NCI-H748 (cell line): ENCODE results near the gene DNAJC4.

Experiments
- DNase-seq: peaks from one replicate; lab custom pipeline; 2025; ENCODE audit not compliant: unreplicated experiment; lab: John Stamatoyannopoulos, UW

DNAJC4 gene

DNA sequence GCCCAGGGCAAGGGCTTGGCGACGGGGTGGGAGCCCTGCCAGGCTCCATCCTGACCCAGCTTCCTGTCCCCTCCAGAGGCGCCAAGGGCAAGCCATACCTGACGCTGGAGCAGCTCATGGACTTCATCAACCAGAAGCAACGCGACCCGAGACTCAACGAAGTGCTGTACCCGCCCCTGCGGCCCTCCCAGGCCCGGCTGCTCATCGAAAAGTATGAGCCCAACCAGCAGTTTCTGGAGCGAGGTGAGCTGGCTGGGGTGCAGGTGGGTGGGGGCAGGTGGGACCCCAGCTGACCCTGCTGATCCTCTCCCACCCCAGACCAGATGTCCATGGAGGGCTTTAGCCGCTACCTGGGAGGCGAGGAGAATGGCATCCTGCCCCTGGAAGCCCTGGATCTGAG is 26.0 kb downstream of the DNAJC4 start:
- no peak for DNase-seq

GRCh38 chr11:64258356-64258755 is 28.0 kb downstream of the DNAJC4 start:
- DNase-seq, result no peak

DNA sequence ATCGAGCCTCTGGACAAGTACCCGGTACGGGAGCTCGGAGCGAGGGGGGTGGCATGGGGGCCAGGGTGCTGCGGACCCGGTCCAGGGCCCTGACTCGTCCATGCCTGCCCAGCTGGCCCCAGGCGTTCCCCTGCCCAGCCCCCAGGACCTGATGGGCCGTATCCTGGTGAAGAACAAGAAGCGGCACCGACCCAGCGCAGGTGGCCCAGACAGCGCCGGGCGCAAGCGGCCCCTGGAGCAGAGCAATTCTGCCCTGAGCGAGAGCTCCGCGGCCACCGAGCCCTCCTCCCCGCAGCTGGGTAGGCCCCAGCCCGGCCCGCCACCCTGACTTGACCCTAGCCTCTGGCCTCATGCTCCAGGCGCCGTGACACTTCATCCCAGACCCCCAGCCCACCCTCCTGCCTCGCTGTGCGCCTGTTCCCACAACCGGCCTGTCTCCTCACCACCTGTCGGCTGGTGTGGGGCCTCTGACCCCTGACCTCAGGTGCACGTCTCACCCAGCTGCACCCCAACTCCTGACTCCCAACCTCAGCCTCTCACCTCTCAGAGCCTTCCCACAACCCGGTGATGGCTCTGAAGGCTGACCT is 28.7 kb downstream of the DNAJC4 start:
- no peak for DNase-seq

DNA sequence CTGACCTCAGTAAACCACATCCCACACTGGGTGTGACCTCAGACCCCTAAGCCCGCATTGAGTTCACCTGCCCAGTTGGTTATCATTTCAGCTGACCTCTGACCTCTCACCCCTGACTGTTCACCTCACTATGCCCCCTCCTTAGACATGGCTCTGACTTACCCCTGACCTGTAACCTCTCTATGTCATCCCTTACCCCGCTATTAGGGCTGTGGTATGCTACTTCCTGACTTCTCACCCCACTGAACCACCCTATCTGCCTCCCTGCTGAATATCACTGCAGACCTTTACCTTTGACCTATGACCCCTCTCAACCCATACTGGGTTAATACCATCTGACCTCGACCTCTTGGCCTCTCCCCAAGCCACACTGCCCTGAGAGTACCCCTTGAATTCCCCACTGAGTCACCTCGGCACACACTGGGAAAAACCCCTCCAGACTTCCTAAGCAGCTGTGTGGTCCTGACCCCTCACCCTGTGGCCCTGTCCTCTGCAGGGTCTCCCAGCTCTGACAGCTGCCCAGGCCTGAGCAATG is 29.3 kb downstream of the DNAJC4 start:
- DNase-seq, result no peak

GRCh38 chr11:64260147-64260708 is 29.9 kb downstream of the DNAJC4 start:
- DNase-seq, result no peak

- DNase-seq, result no peak
Observed at GRCh38 chr11:64261556-64262080, 31.3 kb downstream of the DNAJC4 start.

- no peak for DNase-seq
Observed at GRCh38 chr11:64262271-64263002, 32.1 kb downstream of the DNAJC4 start.

GRCh38 chr11:64263021-64263946 is 32.9 kb downstream of the DNAJC4 start:
- no peak for DNase-seq

- DNase-seq, result no peak
Observed at GRCh38 chr11:64263947-64264317, 33.6 kb downstream of the DNAJC4 start.

DNA sequence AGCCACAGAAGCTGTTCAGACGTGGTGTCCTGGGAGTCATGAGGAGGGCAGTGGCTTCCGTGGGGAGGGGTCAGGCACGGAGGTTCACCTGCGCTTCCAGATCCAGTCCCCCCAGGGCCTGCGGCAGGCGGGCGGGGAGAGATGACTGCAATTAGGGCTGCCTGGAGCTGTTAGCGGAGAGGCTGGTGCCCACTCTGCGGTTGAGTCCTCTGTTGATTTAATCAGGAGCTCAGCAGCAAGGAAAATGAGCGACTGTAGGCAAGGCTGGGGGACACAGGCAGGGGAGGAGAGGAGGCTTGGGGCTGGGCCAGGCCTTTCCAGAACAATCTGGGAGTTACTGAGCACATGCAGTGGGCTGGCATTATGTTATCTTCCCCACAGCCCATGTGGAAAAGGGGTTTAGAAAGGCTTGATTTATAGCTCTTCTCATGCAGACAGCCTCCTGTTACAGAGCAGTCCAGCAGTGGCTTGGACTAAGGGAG is 34.1 kb downstream of the DNAJC4 start:
- DNase-seq, result no peak

DNA sequence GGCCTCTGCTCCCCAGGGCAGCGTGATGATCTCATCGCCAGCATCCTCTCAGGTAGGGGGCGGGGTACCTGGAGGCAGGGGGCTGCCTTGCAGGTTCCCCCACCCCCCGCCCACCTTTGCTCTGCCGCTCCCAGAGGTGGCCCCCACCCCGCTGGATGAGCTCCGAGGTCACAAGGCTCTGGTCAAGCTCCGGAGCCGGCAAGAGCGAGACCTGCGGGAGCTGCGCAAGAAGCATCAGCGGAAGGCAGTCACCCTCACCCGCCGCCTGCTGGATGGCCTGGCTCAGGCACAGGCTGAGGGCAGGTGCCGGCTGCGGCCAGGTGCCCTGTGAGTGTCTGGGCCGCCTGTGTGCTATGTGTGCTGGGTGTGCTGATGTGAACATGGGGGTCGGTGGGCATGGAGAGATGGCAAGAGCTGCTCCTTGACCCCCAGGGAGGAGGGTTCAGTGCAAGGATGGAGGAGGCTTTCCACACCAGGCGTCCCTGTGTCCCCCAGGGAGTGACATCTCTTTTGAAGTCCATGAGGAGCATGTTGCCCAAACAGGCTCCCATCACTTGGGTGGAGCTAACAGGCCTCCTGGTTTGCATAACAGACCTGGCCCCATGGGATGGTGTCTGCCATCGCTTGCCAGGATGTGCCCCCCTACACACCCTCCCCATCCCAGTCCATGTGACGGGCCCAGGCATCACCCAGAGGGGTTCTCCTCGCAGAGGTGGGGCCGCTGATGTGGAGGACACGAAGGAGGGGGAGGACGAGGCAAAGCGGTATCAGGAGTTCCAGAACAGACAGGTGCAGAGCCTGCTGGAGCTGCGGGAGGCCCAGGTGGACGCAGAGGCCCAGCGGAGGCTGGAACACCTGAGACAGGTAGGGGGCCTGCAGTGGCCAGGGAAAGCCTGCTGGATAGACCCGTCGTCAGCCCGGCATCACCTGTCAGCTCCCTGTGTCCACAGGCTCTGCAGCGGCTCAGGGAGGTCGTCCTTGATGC is 35.1 kb downstream of the DNAJC4 start:
- DNase-seq, result no peak

- no peak for DNase-seq
Observed at GRCh38 chr11:64266339-64266738, 36.0 kb downstream of the DNAJC4 start.

DNA sequence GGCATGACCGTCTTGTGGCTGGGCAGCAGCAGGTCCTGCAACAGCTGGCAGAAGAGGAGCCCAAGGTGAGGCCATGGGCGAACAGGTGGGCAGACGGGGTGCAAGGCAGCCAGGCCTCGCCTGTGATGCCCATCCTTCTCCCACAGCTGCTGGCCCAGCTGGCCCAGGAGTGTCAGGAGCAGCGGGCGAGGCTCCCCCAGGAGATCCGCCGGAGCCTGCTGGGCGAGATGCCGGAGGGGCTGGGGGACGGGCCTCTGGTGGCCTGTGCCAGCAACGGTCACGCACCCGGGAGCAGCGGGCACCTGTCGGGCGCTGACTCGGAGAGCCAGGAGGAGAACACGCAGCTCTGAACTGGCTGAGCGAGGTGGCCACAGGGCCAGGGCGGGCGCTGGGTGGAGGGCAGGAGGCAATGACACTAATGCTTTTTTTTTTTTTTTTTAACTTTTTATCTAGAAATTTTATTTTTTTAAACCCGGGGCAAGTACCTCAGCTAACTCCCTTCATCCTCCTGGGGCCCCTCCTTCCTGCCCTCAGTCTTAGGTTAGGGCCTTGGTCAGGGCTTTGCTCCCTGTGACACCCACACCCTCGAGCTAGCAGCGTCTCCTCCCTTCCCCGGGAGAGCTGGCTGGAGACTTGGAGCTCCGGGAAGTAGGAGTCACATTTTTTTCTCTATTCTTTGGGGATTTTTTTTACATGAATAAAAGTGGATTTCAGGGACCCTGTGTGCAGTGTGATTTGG is 37.0 kb downstream of the DNAJC4 start:
- no peak for DNase-seq

DNA sequence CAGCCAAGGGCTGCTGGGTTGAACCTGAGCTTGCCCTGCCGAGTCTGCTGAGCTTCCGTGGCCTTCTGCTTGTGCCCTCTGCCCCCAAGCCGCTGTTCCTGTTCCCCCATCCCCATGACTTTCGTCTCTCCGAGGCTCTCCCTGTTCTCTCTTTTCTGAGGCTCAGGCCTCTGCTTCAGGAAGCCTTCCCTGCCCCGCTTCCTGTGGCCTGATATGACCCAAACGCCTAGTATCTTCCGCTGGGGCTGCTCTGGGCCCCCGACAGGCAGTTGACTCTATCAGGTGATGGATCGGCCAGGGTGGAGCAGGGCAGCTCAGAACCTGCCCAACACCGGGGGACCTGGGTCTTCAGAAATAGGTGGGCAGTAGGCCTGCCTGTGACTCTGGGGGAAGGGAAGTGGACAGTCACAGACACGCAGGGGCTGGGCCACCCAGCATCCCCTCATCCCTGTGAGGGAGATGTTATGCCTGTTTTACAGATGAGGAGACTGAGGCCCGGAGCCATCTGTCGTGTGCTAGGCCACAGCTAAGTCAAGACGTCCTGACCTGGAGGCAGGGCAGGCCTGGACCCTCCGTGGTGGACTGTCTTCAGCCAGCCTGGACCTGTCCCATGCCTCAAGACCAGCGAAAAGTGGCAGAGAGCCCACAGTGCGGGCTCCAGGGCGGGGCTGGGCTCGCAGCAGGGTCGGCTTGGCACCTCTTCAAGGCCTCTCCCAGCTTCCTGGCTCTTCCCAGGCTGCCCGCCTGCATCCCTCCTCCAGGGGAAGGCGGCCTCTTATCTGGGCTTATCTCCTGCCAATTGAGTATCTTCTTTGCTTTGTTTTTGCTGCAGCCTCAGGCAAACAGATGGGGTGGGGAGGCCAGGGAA is 37.9 kb downstream of the DNAJC4 start:
- peak; percentile 39 for DNase-seq

DNA sequence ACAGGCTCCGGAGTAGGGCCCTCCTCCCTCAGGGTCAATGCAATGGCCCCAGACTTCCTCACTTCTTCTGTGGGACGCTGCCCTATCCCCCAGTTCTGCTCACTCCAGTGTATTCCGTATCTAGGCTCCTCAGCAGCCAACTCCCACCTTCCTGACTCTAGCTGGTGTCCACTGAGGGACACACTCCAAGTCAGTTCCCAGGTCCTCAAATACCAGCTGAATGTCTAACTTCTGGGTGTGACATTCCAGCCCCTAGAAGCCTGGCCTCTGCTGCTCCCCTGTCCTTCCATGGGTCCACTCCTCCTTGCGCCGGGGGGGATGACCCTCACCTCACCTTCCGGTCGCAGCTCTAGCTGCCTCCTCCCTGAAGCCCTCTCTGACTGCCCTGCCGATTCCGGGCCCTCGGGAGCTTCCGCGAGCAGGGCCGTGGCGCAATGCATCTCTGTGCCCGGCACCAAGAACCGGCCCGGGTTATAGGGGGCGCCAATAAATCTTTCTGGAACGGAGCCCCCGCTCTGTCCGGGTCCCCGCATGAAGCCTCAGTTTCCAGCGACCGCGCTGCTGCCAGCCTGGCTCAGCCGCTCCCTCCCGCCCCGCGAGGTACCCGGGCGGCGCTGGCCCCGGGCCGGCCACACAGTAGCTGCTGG is 38.7 kb downstream of the DNAJC4 start:
- DNase-seq, result peak; percentile 52

- DNase-seq, result peak; percentile 100
Observed at GRCh38 chr11:64269540-64270220, 39.3 kb downstream of the DNAJC4 start.
